ENCODE data around the gene PXMP4.

The PXMP4 gene

DNA sequence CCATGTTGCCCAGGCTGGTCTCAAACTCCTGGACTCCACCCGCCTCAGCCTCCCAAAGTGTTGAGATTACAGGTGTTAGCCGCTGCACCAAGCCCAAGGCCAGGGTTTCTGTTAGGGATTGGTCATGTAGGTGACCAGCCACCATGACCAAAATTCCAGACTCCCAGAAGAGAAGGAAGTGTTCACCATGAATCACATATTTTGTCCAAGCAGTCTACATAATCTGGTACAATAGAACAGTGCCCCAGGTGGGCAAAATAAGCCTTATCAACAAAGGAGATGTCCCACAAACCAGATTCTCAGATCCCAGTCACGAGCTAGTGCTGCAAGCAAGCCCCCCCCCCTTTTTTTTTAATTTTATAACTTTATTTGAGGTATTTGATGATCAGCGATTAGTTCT lies 31.7 kb upstream of the PXMP4 start:
- Histone ChIP-seq H3K9me3 (ENCODE audit: severe bottlenecking) (no peaks in the 10 kb centered on the region), H3K27me3 (ENCODE audit: insufficient read depth, low read depth, severe bottlenecking) (no peaks in the 10 kb centered on the region), H3K27ac (no peak overlapping the region), H3K36me3 (peaks cover 9% of the 10 kb centered on the region), H3K4me3 (ENCODE audit: low read depth, low read length) (no peak overlapping the region)
- TF ChIP-seq, protein P1, sequence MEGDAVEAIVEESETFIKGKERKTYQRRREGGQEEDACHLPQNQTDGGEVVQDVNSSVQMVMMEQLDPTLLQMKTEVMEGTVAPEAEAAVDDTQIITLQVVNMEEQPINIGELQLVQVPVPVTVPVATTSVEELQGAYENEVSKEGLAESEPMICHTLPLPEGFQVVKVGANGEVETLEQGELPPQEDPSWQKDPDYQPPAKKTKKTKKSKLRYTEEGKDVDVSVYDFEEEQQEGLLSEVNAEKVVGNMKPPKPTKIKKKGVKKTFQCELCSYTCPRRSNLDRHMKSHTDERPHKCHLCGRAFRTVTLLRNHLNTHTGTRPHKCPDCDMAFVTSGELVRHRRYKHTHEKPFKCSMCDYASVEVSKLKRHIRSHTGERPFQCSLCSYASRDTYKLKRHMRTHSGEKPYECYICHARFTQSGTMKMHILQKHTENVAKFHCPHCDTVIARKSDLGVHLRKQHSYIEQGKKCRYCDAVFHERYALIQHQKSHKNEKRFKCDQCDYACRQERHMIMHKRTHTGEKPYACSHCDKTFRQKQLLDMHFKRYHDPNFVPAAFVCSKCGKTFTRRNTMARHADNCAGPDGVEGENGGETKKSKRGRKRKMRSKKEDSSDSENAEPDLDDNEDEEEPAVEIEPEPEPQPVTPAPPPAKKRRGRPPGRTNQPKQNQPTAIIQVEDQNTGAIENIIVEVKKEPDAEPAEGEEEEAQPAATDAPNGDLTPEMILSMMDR (IDR thresholded peaks at IDR 0.05; ENCODE audit: low read depth, low read length) = no peak
- no peak for DNase-seq

DNA sequence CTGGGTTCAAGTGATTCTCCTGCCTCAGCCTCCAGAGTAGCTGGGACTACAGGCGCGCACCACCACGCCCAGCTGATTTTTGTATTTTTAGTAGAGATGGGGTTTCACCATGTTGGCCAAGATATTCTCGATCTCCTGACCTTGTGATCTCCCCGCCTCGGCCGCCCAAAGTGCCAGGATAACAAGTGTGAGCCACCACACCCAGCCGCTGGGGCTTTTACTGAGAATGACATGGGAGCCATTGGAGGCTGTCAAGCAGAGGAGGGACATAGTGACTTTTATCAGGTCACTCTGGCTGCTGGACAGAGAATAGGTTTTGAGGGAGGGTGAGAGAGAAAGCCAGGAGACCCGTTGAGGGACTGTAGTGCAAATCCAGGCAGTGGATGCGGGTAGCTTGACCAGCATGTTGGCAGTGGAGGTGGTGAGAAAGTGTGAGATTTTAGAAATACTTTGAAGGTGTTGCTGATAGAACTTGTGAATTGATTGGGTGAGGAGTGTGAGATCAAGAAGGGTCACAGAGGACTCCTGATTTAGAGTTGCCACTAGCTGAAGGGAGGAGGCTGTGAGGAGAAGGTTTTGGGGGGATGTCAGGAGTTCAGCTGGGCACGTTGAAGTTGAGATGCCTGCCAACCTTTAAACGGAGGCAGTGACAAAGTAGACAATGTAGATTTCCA lies 26.4 kb upstream of the PXMP4 start:
- no peak overlapping the region for H3K27ac ChIP-seq
- H3K9me3 ChIP-seq (ENCODE audit: severe bottlenecking) = no peaks in the 10 kb centered on the region
- TF ChIP-seq, protein P1 (IDR thresholded peaks at IDR 0.05; ENCODE audit: low read depth, low read length) = no peak
- H3K4me3 ChIP-seq (ENCODE audit: low read depth, low read length) = no peak overlapping the region
- no peaks in the 10 kb centered on the region; the same call in 1 of the 2 replicates for H3K36me3 ChIP-seq
- no peak for DNase-seq
- H3K27me3 ChIP-seq (ENCODE audit: insufficient read depth, low read depth, severe bottlenecking) = no peaks in the 10 kb centered on the region

DNA sequence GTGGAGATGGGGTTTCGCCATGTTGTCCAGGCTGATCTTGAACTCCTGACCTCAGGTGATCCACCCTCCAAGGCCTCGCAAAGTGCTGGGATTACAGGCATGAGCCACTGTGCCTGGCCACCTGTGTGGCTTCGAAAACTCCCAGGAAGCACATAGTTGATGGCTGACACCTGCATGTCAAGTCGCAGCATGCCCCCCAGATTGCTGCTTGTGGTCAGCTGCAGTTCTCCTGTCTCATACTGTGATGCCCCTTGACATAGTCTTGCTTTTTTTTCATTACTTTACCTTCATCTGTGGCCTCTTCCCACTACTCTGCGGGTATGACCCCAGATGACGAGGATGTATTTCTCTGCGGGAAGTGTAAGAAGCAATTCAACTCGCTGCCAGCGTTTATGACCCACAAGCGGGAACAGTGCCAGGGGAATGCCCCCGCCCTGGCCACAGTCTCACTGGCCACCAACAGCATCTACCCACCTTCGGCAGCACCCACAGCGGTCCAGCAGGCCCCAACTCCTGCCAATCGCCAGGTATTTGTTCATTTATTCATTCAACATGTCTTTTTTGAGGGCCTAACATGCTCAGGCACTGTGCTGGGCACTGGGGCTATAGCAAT lies 24.8 kb upstream of the PXMP4 start:
- no peak overlapping the region for H3K4me3 ChIP-seq (ENCODE audit: low read depth, low read length)
- H3K9me3 ChIP-seq (ENCODE audit: severe bottlenecking) = no peaks in the 10 kb centered on the region
- H3K36me3 ChIP-seq = no peaks in the 10 kb centered on the region
- H3K27ac ChIP-seq = no peak overlapping the region
- H3K27me3 ChIP-seq (ENCODE audit: insufficient read depth, low read depth, severe bottlenecking) = no peaks in the 10 kb centered on the region
- TF ChIP-seq, protein P1 (IDR thresholded peaks at IDR 0.05; ENCODE audit: low read depth, low read length) = no peak
- no peak for DNase-seq

DNA sequence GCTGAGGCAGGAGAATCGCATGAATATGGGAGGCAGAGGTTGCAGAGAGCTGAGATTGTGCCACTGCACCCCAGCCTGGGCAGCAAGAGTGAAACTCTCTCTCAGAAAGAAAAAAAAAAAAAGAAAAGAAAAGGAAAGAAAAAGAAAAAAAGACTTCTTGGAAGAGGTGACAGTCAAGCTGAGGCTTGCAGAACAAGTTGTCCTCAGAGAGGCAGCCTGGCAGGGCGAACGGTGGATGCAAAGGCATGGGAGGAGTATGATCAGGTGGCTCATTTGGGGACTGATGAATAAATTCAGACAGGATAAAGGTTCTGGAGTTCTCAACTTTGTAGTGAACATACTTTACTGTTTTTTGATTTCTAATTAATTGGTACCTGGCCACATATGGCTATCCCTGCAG lies 24.1 kb upstream of the PXMP4 start:
- TF ChIP-seq, protein P1 (IDR thresholded peaks at IDR 0.05; ENCODE audit: low read depth, low read length) = no peak
- DNase-seq = no peak
- Histone ChIP-seq H3K27me3 (ENCODE audit: insufficient read depth, low read depth, severe bottlenecking) (no peaks in the 10 kb centered on the region), H3K9me3 (ENCODE audit: severe bottlenecking) (no peaks in the 10 kb centered on the region), H3K36me3 (no peaks in the 10 kb centered on the region), H3K4me3 (ENCODE audit: low read depth, low read length) (no peak overlapping the region), H3K27ac (no peak overlapping the region)

DNA sequence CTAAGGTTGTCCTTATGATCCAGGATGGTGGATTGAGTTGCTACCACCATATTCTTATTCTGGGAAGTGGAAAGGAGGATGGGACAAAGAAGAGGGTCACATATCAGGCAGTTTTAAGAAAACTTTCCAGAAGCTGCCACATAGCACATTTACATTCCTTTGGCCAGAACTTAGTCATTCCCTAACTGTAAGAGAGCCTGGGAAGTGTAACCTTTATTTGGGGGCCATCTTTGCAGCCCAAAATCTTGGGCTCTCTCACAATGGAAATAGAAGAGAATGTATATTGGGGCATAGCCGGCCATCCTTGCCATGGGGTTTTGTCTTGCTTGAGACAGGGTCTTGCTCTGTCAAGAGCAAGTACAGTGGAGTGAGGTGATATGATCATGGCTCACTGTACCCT lies 20.1 kb upstream of the PXMP4 start:
- Histone ChIP-seq H3K27me3 (ENCODE audit: insufficient read depth, low read depth, severe bottlenecking) (no peaks in the 10 kb centered on the region), H3K4me3 (ENCODE audit: low read depth, low read length) (no peak overlapping the region), H3K36me3 (no peaks in the 10 kb centered on the region), H3K27ac (no peak overlapping the region), H3K9me3 (ENCODE audit: severe bottlenecking) (peaks cover 15% of the 10 kb centered on the region)
- no peak for DNase-seq
- TF ChIP-seq, protein P1 (IDR thresholded peaks at IDR 0.05; ENCODE audit: low read depth, low read length) = no peak
